HEK293 (cell line): Measurements from ENCODE around the gene FAM118B.

ENCODE experiments used
- CTCF ChIA-PET: fragments of 350-600 bp; formaldehyde crosslinking; extraction: SDS; loops from one replicate; lab custom pipeline; 2021; ENCODE audit warnings: antibody characterized with exemption; lab: Yijun Ruan, JAX
- POLR2A ChIA-PET: fragments of 300-600 bp; formaldehyde crosslinking; extraction: SDS; loops from one replicate; lab custom pipeline; 2020; ENCODE audit warnings: antibody characterized with exemption, inconsistent platforms; lab: Yijun Ruan, JAX
- H3K27ac ChIP-seq: fragments of 200-500 bp; sonication (Bioruptor generic); 2 replicates; pipeline ENCODE4 v1.5.1; 2014; ENCODE audit warnings: low read depth, low read length, control low read depth, inconsistent platforms; ENCODE audit errors: extremely low read depth
- H3K36me3 ChIP-seq, 2 experiments: fragments of 200-500 bp in 1 of 2; sonication (Bioruptor generic) in 1 of 2; 1 replicate in 1 of 2; 2 replicates in 1 of 2; pipeline ENCODE4 v1.5.1; 2014 to 2017; ENCODE audit warnings: inconsistent platforms in 2 of 2, low read length in 2 of 2; ENCODE audit not compliant: control insufficient read depth in 2 of 2, insufficient read depth in 1 of 2
- H3K4me1 ChIP-seq: fragments of 200-500 bp; sonication (Bioruptor generic); 2 replicates; pipeline ENCODE4 v1.5.1; 2014; ENCODE audit warnings: mild to moderate bottlenecking, low read length, inconsistent platforms; ENCODE audit not compliant: control insufficient read depth, insufficient read depth
- H3K4me3 ChIP-seq: 2 replicates; pipeline ENCODE4 v1.5.1; 2011; ENCODE audit warnings: low read depth, mild to moderate bottlenecking, control low read depth, low read length, moderate library complexity
- H3K9me3 ChIP-seq: fragments of 200-500 bp; sonication (Bioruptor generic); 2 replicates; pipeline ENCODE4 v1.5.1; 2014; ENCODE audit warnings: low read depth, low read length, inconsistent platforms; ENCODE audit not compliant: control insufficient read depth, insufficient read depth
- SALL2 ChIP-seq: fragments of 450-650 bp; formaldehyde crosslinking; IDR thresholded peaks from 2 replicates; pipeline ENCODE4 v1.5.0; 2017; ENCODE audit warnings: missing biosample characterization, mild to moderate bottlenecking, missing genetic modification characterization, borderline replicate concordance
- YY2 ChIP-seq: fragments of 450-650 bp; formaldehyde crosslinking; IDR thresholded peaks from 2 replicates; pipeline ENCODE4 v1.5.1; 2016; ENCODE audit warnings: missing biosample characterization, missing genetic modification characterization
- ZBTB20 ChIP-seq: fragments of 450-650 bp; formaldehyde crosslinking; IDR thresholded peaks from 2 replicates; pipeline ENCODE4 v1.5.1; 2016; ENCODE audit warnings: missing biosample characterization, missing genetic modification characterization
- ZFHX2 ChIP-seq: fragments of 450-650 bp; formaldehyde crosslinking; conservative IDR thresholded peaks from 2 replicates; pipeline ENCODE4 v1.5.1; 2016; ENCODE audit warnings: missing biosample characterization, missing genetic modification characterization
- ZNF112 ChIP-seq: fragments of 450-650 bp; formaldehyde crosslinking; IDR thresholded peaks from 2 replicates; pipeline ENCODE4 v1.5.0; 2017; ENCODE audit warnings: missing biosample characterization, missing genetic modification characterization
- ZNF2 ChIP-seq: fragments of 450-650 bp; formaldehyde crosslinking; IDR thresholded peaks from 2 replicates; pipeline ENCODE4 v1.5.1; 2016; ENCODE audit warnings: missing biosample characterization, missing genetic modification characterization
- ZNF214 ChIP-seq: fragments of 450-650 bp; formaldehyde crosslinking; IDR thresholded peaks from 2 replicates; pipeline ENCODE4 v1.5.1; 2017; ENCODE audit warnings: missing biosample characterization, mild to moderate bottlenecking, missing genetic modification characterization, borderline replicate concordance
- ZNF239 ChIP-seq: fragments of 450-650 bp; formaldehyde crosslinking; IDR thresholded peaks from 2 replicates; pipeline ENCODE4 v1.5.1; 2016; ENCODE audit warnings: missing biosample characterization, missing genetic modification characterization
- ZNF248 ChIP-seq: fragments of 450-650 bp; formaldehyde crosslinking; IDR thresholded peaks from 2 replicates; pipeline ENCODE4 v1.5.1; 2017; ENCODE audit warnings: missing biosample characterization, missing genetic modification characterization
- ZNF274 ChIP-seq, 2 experiments: fragments of 200-500 bp in 1 of 2; fragments of 450-650 bp in 1 of 2; sonication (Bioruptor generic) in 1 of 2; formaldehyde crosslinking in 1 of 2; IDR thresholded peaks; 2 replicates each; pipeline versions ENCODE4 v1.5.1 to v1.6.1; 2014 to 2016; ENCODE audit warnings: borderline replicate concordance in 1 of 2, inconsistent platforms in 1 of 2, low read length in 1 of 2, missing biosample characterization in 1 of 2, missing genetic modification characterization in 1 of 2
- ZNF302 ChIP-seq: fragments of 450-650 bp; formaldehyde crosslinking; IDR thresholded peaks from 2 replicates; pipeline ENCODE4 v1.5.1; 2016; ENCODE audit warnings: missing biosample characterization, missing genetic modification characterization, low read depth
- ZNF311 ChIP-seq: fragments of 450-650 bp; formaldehyde crosslinking; IDR thresholded peaks from 2 replicates; pipeline ENCODE4 v1.5.1; 2017; ENCODE audit warnings: missing biosample characterization, missing genetic modification characterization, borderline replicate concordance
- ZNF350 ChIP-seq: fragments of 450-650 bp; formaldehyde crosslinking; IDR thresholded peaks from 2 replicates; pipeline ENCODE4 v1.5.0; 2017; ENCODE audit warnings: missing biosample characterization, mild to moderate bottlenecking, missing genetic modification characterization
- ZNF362 ChIP-seq: fragments of 450-650 bp; formaldehyde crosslinking; IDR thresholded peaks from 2 replicates; pipeline ENCODE4 v1.5.1; 2016; ENCODE audit warnings: missing biosample characterization, missing genetic modification characterization
- ZNF398 ChIP-seq: fragments of 450-650 bp; formaldehyde crosslinking; IDR thresholded peaks from 2 replicates; pipeline ENCODE4 v1.5.1; 2017; ENCODE audit warnings: missing biosample characterization, missing genetic modification characterization
- ZNF416 ChIP-seq: fragments of 450-650 bp; formaldehyde crosslinking; IDR thresholded peaks from 2 replicates; pipeline ENCODE4 v1.5.1; 2016; ENCODE audit warnings: missing biosample characterization, missing genetic modification characterization
- ZNF433 ChIP-seq: fragments of 450-650 bp; formaldehyde crosslinking; IDR thresholded peaks from 2 replicates; pipeline ENCODE4 v1.5.1; 2016; ENCODE audit warnings: missing biosample characterization, missing genetic modification characterization, low read depth
- ZNF660 ChIP-seq: fragments of 450-650 bp; IDR thresholded peaks from 2 replicates; pipeline ENCODE4 v1.5.1; 2018; ENCODE audit warnings: missing biosample characterization, mild to moderate bottlenecking, missing genetic modification characterization
- ZNF701 ChIP-seq: fragments of 450-650 bp; formaldehyde crosslinking; IDR thresholded peaks from 2 replicates; pipeline ENCODE4 v1.5.1; 2016; ENCODE audit warnings: missing biosample characterization, missing genetic modification characterization
- ZNF704 ChIP-seq: fragments of 450-650 bp; formaldehyde crosslinking; IDR thresholded peaks from 2 replicates; pipeline ENCODE4 v1.5.1; 2016; ENCODE audit warnings: missing biosample characterization, missing genetic modification characterization
- ZNF785 ChIP-seq: fragments of 450-650 bp; formaldehyde crosslinking; IDR thresholded peaks from 2 replicates; pipeline ENCODE4 v1.5.1; 2016; ENCODE audit warnings: missing biosample characterization, missing genetic modification characterization
- ZSCAN16 ChIP-seq: fragments of 450-650 bp; formaldehyde crosslinking; IDR thresholded peaks from 2 replicates; pipeline ENCODE4 v1.5.1; 2016; ENCODE audit warnings: missing biosample characterization, missing genetic modification characterization
- TF ChIP-seq, protein P1 (sequence below): fragments of 450-650 bp; formaldehyde crosslinking; IDR thresholded peaks from 2 replicates; pipeline ENCODE4 v1.5.1; 2016; ENCODE audit warnings: missing biosample characterization, missing genetic modification characterization

FAM118B gene

GRCh38 chr11:126202646-126203359, 8.8 kb upstream of the FAM118B start:
- ChIA-PET POLR2A (interaction anchor here (1.2 kb wide), 1 partner anchor 9 kb away, joined by 5 read pairs; the partner anchor contains the start of genes FAM118B and RPUSD4), CTCF (interaction anchor here (1.0 to 2.9 kb wide), 3 partner anchors 260 to 1602 kb away, joined by 4 to 7 read pairs (median 5); no protein-coding TSS in a partner anchor)
- no peaks in the 10 kb centered on the region for H3K9me3 ChIP-seq
- H3K4me3 ChIP-seq = no peak overlapping the region
- no peak for TF ChIP-seq ZNF239 (tag by site-specific recombination)
- no peak for TF ChIP-seq ZNF302 (tag by site-specific recombination)
- no peak for TF ChIP-seq ZNF416 (tag by site-specific recombination)
- TF ChIP-seq ZNF112 (tag by site-specific recombination) = no peak
- TF ChIP-seq ZNF704 = no peak
- TF ChIP-seq ZNF433 (tag by site-specific recombination) = no peak
- no peak for TF ChIP-seq ZBTB20 (tag by site-specific recombination)
- TF ChIP-seq YY2 (tag by site-specific recombination) = no peak
- TF ChIP-seq ZFHX2 (tag by site-specific recombination) = no peak
- no peak for TF ChIP-seq ZNF214 (tag by site-specific recombination)
- no peak for TF ChIP-seq ZNF248 (tag by site-specific recombination)
- TF ChIP-seq ZNF350 = no peak
- no peak for TF ChIP-seq ZNF311 (tag by site-specific recombination)
- TF ChIP-seq ZNF660 = no peak
- no peak for TF ChIP-seq SALL2 (tag by site-specific recombination)
- TF ChIP-seq ZNF2 (tag by site-specific recombination) = no peak
- H3K4me1 ChIP-seq = no peaks in the 10 kb centered on the region
- peaks cover 4 to 91% of the 10 kb centered on the region in 2 experiments for H3K36me3 ChIP-seq
- no peak overlapping the region for H3K27ac ChIP-seq

GRCh38 chr11:126205359-126205758, 6.2 kb upstream of the FAM118B start:
- no peak overlapping the region for H3K27ac ChIP-seq
- H3K36me3 ChIP-seq = peaks cover 10 to 96% of the 10 kb centered on the region in 2 experiments
- H3K4me1 ChIP-seq = no peaks in the 10 kb centered on the region
- no peaks in the 10 kb centered on the region for H3K9me3 ChIP-seq
- TF ChIP-seq ZNF362 (tag by site-specific recombination) (no peak), ZNF701 (tag by site-specific recombination) (no peak), ZSCAN16 (tag by site-specific recombination) (no peak), ZNF785 (tag by site-specific recombination) (no peak), ZNF274 (IDR thresholded peaks at IDR 0.05; ENCODE audit: low read length) (no peak), ZNF274 (tag by site-specific recombination; IDR thresholded peaks at IDR 0.05; ENCODE audit: borderline replicate concordance) (no peak), ZNF398 (tag by site-specific recombination) (no peak)
- TF ChIP-seq, protein P1, sequence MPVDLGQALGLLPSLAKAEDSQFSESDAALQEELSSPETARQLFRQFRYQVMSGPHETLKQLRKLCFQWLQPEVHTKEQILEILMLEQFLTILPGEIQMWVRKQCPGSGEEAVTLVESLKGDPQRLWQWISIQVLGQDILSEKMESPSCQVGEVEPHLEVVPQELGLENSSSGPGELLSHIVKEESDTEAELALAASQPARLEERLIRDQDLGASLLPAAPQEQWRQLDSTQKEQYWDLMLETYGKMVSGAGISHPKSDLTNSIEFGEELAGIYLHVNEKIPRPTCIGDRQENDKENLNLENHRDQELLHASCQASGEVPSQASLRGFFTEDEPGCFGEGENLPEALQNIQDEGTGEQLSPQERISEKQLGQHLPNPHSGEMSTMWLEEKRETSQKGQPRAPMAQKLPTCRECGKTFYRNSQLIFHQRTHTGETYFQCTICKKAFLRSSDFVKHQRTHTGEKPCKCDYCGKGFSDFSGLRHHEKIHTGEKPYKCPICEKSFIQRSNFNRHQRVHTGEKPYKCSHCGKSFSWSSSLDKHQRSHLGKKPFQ (tag by site-specific recombination) = no peak
- ChIA-PET POLR2A (no interaction called here), CTCF (interaction anchor here (1.2 to 2.9 kb wide), 2 partner anchors 10 to 282 kb away, joined by 3 to 7 read pairs; no protein-coding TSS in a partner anchor)
- H3K4me3 ChIP-seq = no peak overlapping the region
